ENCODE data around the gene ASS1.

ASS1 gene

GRCh38 chr9:130437011-130437789 lies 7.6 kb upstream of the ASS1 start:
- DNase-seq (ENCODE audit: low read depth) = no peak

GRCh38 chr9:130438382-130438981 lies 6.3 kb upstream of the ASS1 start:
- DNase-seq (ENCODE audit: low read depth) = no peak

GRCh38 chr9:130441031-130441430 lies 3.7 kb upstream of the ASS1 start:
- DNase-seq (ENCODE audit: low read depth) = no peak

- no peak for DNase-seq (ENCODE audit: low read depth)
Observed at GRCh38 chr9:130442746-130443455, 1.9 kb upstream of the ASS1 start.

GRCh38 chr9:130443456-130443801 lies 1.3 kb upstream of the ASS1 start:
- no peak for DNase-seq (ENCODE audit: low read depth)

- DNase-seq (ENCODE audit: low read depth) = no peak
Observed at GRCh38 chr9:130443840-130444492, 795 bp upstream of the ASS1 start.

- no peak for DNase-seq (ENCODE audit: low read depth)
Observed at GRCh38 chr9:130445268-130445983, 665 bp downstream of the ASS1 start.

GRCh38 chr9:130446101-130446861 lies 1.5 kb downstream of the ASS1 start:
- DNase-seq (ENCODE audit: low read depth) = no peak

GRCh38 chr9:130447193-130447816 lies 2.5 kb downstream of the ASS1 start:
- no peak for DNase-seq (ENCODE audit: low read depth)

GRCh38 chr9:130448035-130448624 lies 3.4 kb downstream of the ASS1 start:
- DNase-seq (ENCODE audit: low read depth) = no peak

- DNase-seq (ENCODE audit: low read depth) = no peak
Observed at GRCh38 chr9:130448771-130449603, 4.2 kb downstream of the ASS1 start.

- no peak for DNase-seq (ENCODE audit: low read depth)
Observed at GRCh38 chr9:130450344-130451003, 5.7 kb downstream of the ASS1 start.

GRCh38 chr9:130451004-130451390 lies 6.2 kb downstream of the ASS1 start:
- no peak for DNase-seq (ENCODE audit: low read depth)

- no peak for DNase-seq (ENCODE audit: low read depth)
Observed at GRCh38 chr9:130451509-130452388, 7.0 kb downstream of the ASS1 start.

- DNase-seq (ENCODE audit: low read depth) = no peak
Observed at GRCh38 chr9:130452835-130453234, 8.1 kb downstream of the ASS1 start.

GRCh38 chr9:130453487-130453886 lies 8.7 kb downstream of the ASS1 start:
- no peak for DNase-seq (ENCODE audit: low read depth)

GRCh38 chr9:130454096-130454811 lies 9.5 kb downstream of the ASS1 start:
- DNase-seq (ENCODE audit: low read depth) = no peak
